Esophagus muscularis mucosa (tissue), 4 donors: ENCODE results near the gene KIAA2012. TPM values are rescaled to one million over a fixed set of nuclear protein-coding genes. Genes with fewer than 3 reads are reported as not detected.

Experiments used
- DNase-seq: peaks from one replicate; pipeline ENCODE4 v3.0.0-alpha.2; 2017; ENCODE audit errors: extremely low spot score
- H3K27ac ChIP-seq, 4 donors: fragments of 200-600 bp; sonication (generic); replicated peaks in 1 of 4; 1 replicate in 3 of 4; 2 replicates in 1 of 4; pipeline ENCODE4 v1.5.1; 2016 to 2019; ENCODE audit warnings: mild to moderate bottlenecking in 1 of 4
- H3K27me3 ChIP-seq, 4 donors: fragments of 200-600 bp; sonication (generic); one replicate each; pipeline versions ENCODE4 v1.5.1 to v1.6.0; 2016 to 2019
- H3K36me3 ChIP-seq, 4 donors: fragments of 200-600 bp; sonication (generic); one replicate each; pipeline ENCODE4 v1.5.1; 2016 to 2019
- H3K4me1 ChIP-seq, 4 donors: fragments of 200-600 bp; sonication (generic); one replicate each; pipeline ENCODE4 v1.5.1; 2016 to 2019
- H3K4me3 ChIP-seq, 4 donors: fragments of 200-600 bp; sonication (generic); 1 replicate in 2 of 4; 2 replicates in 2 of 4; pipeline ENCODE4 v1.5.1; 2016 to 2019; ENCODE audit warnings: mild to moderate bottlenecking in 4 of 4, moderate library complexity in 1 of 4
- H3K9me3 ChIP-seq, 4 donors: fragments of 200-600 bp; sonication (generic); 1 replicate in 3 of 4; 2 replicates in 1 of 4; pipeline ENCODE4 v1.5.1; 2016 to 2019
- CTCF ChIP-seq, 3 experiments: fragments of 200-600 bp in 2 of 3; fragments of 450-650 bp in 1 of 3; sonication (generic) in 2 of 3; IDR thresholded peaks; one replicate each; pipeline ENCODE4 v1.5.1; 2017 to 2019; ENCODE audit warnings: antibody characterized with exemption in 3 of 3, mild to moderate bottlenecking in 2 of 3, moderate library complexity in 1 of 3
- EP300 ChIP-seq: sonication (generic); formaldehyde crosslinking; IDR thresholded peaks from one replicate; pipeline ENCODE4 v1.6.1; 2017; ENCODE audit warnings: antibody characterized with exemption
- POLR2A ChIP-seq: fragments of 450-650 bp; IDR thresholded peaks from one replicate; pipeline ENCODE4 v1.6.1; 2017; ENCODE audit warnings: antibody characterized with exemption, moderate library complexity, mild to moderate bottlenecking, low read depth
- POLR2AphosphoS5 ChIP-seq, 2 donors: sonication (generic); formaldehyde crosslinking; IDR thresholded peaks; one replicate each; pipeline ENCODE4 v1.6.1; 2017; ENCODE audit warnings: antibody characterized with exemption in 2 of 2
- WGBS: methylation state at CpG from one replicate; pipeline ENCODE4 v1.1.5; 2018; 5-methylcytosine and 5-hydroxymethylcytosine counted together
- intact Hi-C: fragments of 100-400 bp; cut with DNase I; formaldehyde crosslinking; loops from one replicate; pipeline ENCODE4 v1.15.1; 2023
- total RNA-seq, 4 donors: library from RNA; depleted of rRNA; stranded (reverse); fragments of >200 nt; gene quantifications; one replicate each; pipeline versions ENCODE4 v1.1.0 to v1.2.1, GENCODE V29; 2016

KIAA2012 gene
- total RNA-seq, 4 donors from 2014 or later: 0.45 TPM; not detected in 3

- no peaks in the 10 kb centered on the region for H3K36me3 ChIP-seq
- no peaks in the 10 kb centered on the region for H3K9me3 ChIP-seq
- no peak for DNase-seq
- H3K27me3 ChIP-seq: no peaks in the 10 kb centered on the region
- H3K4me1 ChIP-seq: peaks cover under 1 to 14% (median 9%) of the 10 kb centered on the region in 4 donors
- intact Hi-C loops: no loop called here
- no peak overlapping the region for H3K27ac ChIP-seq
- H3K4me3 ChIP-seq: no peak overlapping the region
- 81% methylated on average over 10 of the region's 11 CpGs for WGBS
- TF ChIP-seq POLR2A (no peak), POLR2AphosphoS5 (IDR thresholded peaks at IDR 0.05) (no peak), EP300 (no peak)
Observed at GRCh38 chr2:202069170-202070067, 3.6 kb upstream of the KIAA2012 start.

DNA sequence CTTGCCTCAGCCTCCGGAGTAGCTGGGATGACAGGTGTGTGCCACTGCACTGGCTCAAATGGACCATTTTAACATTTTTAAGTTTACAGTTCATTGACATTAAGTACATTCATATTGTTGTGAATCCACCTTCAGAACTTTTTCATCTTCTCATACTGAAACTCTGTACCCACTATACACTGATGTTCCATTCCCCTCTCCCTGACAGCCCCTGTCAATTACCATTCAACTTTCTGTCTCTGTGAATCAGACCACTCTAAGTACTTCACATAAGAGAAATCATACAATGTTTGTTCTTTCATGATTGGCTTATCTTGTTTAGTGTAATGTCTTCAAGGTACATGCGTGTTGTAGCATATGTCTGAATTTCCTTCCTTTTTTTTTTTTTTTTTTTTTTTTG lies 1.9 kb upstream of the KIAA2012 start:
- Histone ChIP-seq H3K4me3 (no peak overlapping the region), H3K36me3 (no peaks in the 10 kb centered on the region), H3K27ac (no peak overlapping the region), H3K4me1 (peaks cover 0 to 6% (median 3%) of the 10 kb centered on the region in 4 donors), H3K27me3 (no peaks in the 10 kb centered on the region), H3K9me3 (no peaks in the 10 kb centered on the region)
- WGBS: 93% methylated on average over 2 of the region's 2 CpGs
- TF ChIP-seq POLR2A: no peak
- no peak for TF ChIP-seq EP300
- TF ChIP-seq CTCF (IDR thresholded peaks at IDR 0.05): no peak
- no peak for TF ChIP-seq POLR2AphosphoS5 (IDR thresholded peaks at IDR 0.05)
- intact Hi-C loops: no loop called here
- no peak for DNase-seq

- DNase-seq: no peak
- Histone ChIP-seq H3K9me3 (no peaks in the 10 kb centered on the region), H3K27ac (no peak overlapping the region), H3K4me3 (no peak overlapping the region), H3K27me3 (no peaks in the 10 kb centered on the region), H3K36me3 (no peaks in the 10 kb centered on the region), H3K4me1 (peaks cover 0 to 6% (median under 1%) of the 10 kb centered on the region in 4 donors)
- intact Hi-C loops: no loop called here
- 95% methylated on average over 2 of the region's 2 CpGs for WGBS
- TF ChIP-seq EP300 (no peak), POLR2A (no peak), POLR2AphosphoS5 (IDR thresholded peaks at IDR 0.05) (no peak), CTCF (IDR thresholded peaks at IDR 0.05) (peak in 1 of 3 experiments; percentile 19)
Observed at GRCh38 chr2:202072226-202072625, 829 bp upstream of the KIAA2012 start.

DNA sequence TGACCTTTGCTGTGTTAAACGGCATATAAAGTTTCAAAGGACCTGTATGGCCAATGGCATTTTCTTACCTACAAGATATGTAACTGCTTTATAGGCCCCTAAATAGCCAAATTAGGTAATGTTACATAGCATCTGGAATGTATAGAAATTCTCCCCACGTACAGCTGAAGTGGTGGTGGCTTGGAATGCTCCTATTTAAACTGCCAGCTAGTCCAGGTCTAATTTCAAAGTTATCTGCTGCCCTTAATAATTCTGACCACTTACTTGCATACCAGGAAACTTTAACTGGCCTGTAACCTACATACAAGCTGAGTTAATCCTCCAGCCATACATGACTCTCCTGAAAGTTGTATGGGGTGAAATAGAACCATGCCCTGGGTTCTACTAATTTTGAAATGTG lies 1.3 kb downstream of the KIAA2012 start:
- intact Hi-C loops: no loop called here
- Histone ChIP-seq H3K27ac (no peak overlapping the region), H3K27me3 (no peaks in the 10 kb centered on the region), H3K9me3 (no peaks in the 10 kb centered on the region), H3K4me3 (no peak overlapping the region), H3K4me1 (peaks cover 0 to 6% (median 0%) of the 10 kb centered on the region in 4 donors), H3K36me3 (no peaks in the 10 kb centered on the region)
- WGBS: 94% methylated on average over 2 of the region's 2 CpGs
- DNase-seq: no peak
- no peak for TF ChIP-seq POLR2AphosphoS5 (IDR thresholded peaks at IDR 0.05)
- no peak for TF ChIP-seq CTCF (IDR thresholded peaks at IDR 0.05)
- TF ChIP-seq EP300: no peak
- no peak for TF ChIP-seq POLR2A

GRCh38 chr2:202079310-202079709 lies 6.3 kb downstream of the KIAA2012 start:
- 87% methylated on average over 5 of the region's 5 CpGs for WGBS
- H3K4me3 ChIP-seq: no peak overlapping the region
- intact Hi-C loops: no loop called here
- no peak overlapping the region for H3K27ac ChIP-seq
- no peak for TF ChIP-seq POLR2A
- no peak for TF ChIP-seq CTCF (IDR thresholded peaks at IDR 0.05)
- TF ChIP-seq EP300: no peak
- no peak for TF ChIP-seq POLR2AphosphoS5 (IDR thresholded peaks at IDR 0.05)
- no peaks in the 10 kb centered on the region for H3K36me3 ChIP-seq
- DNase-seq: no peak
- no peaks in the 10 kb centered on the region for H3K9me3 ChIP-seq
- peaks cover 2 to 7% (median 6%) of the 10 kb centered on the region in 4 donors for H3K4me1 ChIP-seq
- H3K27me3 ChIP-seq: no peaks in the 10 kb centered on the region
